Endodermal cell (in vitro differentiated cells): ENCODE measurements around the gene NCAPH2. TPM values are rescaled to one million over a fixed set of nuclear protein-coding genes. Genes with fewer than 3 reads are reported as not detected.

Experiments
- DNase-seq: peaks from one replicate; pipeline ENCODE4 v3.0.0-alpha.2; 2017
- H3K27ac ChIP-seq: 2 replicates; pipeline ENCODE4 v1.5.1; 2013; ENCODE audit warnings: mild to moderate bottlenecking, low read depth, low read length, moderate library complexity
- H3K27me3 ChIP-seq: 2 replicates; pipeline ENCODE4 v1.6.1; 2013; ENCODE audit warnings: mild to moderate bottlenecking, low read length, moderate library complexity; ENCODE audit not compliant: insufficient read depth, control insufficient read depth, poor library complexity, severe bottlenecking
- H3K36me3 ChIP-seq: 2 replicates; pipeline ENCODE4 v1.7.0; 2013; ENCODE audit warnings: mild to moderate bottlenecking, low read length, moderate library complexity; ENCODE audit not compliant: control insufficient read depth, insufficient read depth
- H3K4me1 ChIP-seq: one replicate; pipeline ENCODE4 v1.7.0; 2013; ENCODE audit warnings: low read length; ENCODE audit not compliant: control insufficient read depth, insufficient read depth
- H3K4me3 ChIP-seq: 2 replicates; pipeline ENCODE4 v1.5.1; 2013; ENCODE audit warnings: mild to moderate bottlenecking, low read length, moderate library complexity
- H3K9ac ChIP-seq: 2 replicates; pipeline ENCODE4 v1.6.1; 2013; ENCODE audit warnings: mild to moderate bottlenecking, low read length, moderate library complexity; ENCODE audit not compliant: poor library complexity, severe bottlenecking; ENCODE audit errors: extremely low read depth
- H3K9me3 ChIP-seq: 2 replicates; pipeline ENCODE4 v1.6.1; 2013; ENCODE audit warnings: mild to moderate bottlenecking, low read length, moderate library complexity; ENCODE audit not compliant: control insufficient read depth
- H3K27ac Mint-ChIP-seq: 2 replicates; pipeline ENCODE4 v1.8.0; 2020; ENCODE audit warnings: mixed read lengths
- H3K27me3 Mint-ChIP-seq: 2 replicates; pipeline ENCODE4 v1.8.0; 2021; ENCODE audit warnings: mild to moderate bottlenecking, mixed read lengths; ENCODE audit not compliant: insufficient read depth
- H3K36me3 Mint-ChIP-seq: 2 replicates; pipeline ENCODE4 v1.8.0; 2020; ENCODE audit warnings: low read depth, mixed read lengths
- H3K4me1 Mint-ChIP-seq: 2 replicates; pipeline ENCODE4 v1.8.0; 2020; ENCODE audit warnings: mixed read lengths
- H3K4me3 Mint-ChIP-seq: 2 replicates; pipeline ENCODE4 v1.8.0; 2020; ENCODE audit warnings: mild to moderate bottlenecking, moderate library complexity, mixed read lengths
- H3K9me3 Mint-ChIP-seq: 2 replicates; pipeline ENCODE4 v1.8.0; 2020; ENCODE audit warnings: mild to moderate bottlenecking, mixed read lengths
- WGBS, 2 experiments: methylation state at CpG; one replicate each; pipeline versions ENCODE4 v1.1.5 to v1.1.7; 2013; ENCODE audit warnings: missing lambda C conversion rate in 2 of 2, mixed read lengths in 1 of 2; ENCODE audit not compliant: insufficient coverage in 1 of 2, insufficient read length in 1 of 2; 5-methylcytosine and 5-hydroxymethylcytosine counted together
- total RNA-seq, 2 donors: library from RNA; stranded (reverse); fragmentation: NEBNext Ultra II Directional in 1 of 2; extraction: Animal tissue kit (Norgen Biotek cat#: 25700) in 1 of 2; gene quantifications; 2 replicates in 1 of 2; 3 replicates in 1 of 2; pipeline ENCODE4 v1.2.1, GENCODE V29; 2021
- TF ChIP-seq, protein P1 (sequence below): fragments of 200-600 bp; sonication (generic); conservative IDR thresholded peaks from 2 replicates; pipeline ENCODE4 v1.5.0; 2021; ENCODE audit warnings: antibody characterized with exemption, mild to moderate bottlenecking

Gene NCAPH2
- total RNA-seq, 2 donors from 2014 or later, result 63.3 to 73.1 TPM

DNA sequence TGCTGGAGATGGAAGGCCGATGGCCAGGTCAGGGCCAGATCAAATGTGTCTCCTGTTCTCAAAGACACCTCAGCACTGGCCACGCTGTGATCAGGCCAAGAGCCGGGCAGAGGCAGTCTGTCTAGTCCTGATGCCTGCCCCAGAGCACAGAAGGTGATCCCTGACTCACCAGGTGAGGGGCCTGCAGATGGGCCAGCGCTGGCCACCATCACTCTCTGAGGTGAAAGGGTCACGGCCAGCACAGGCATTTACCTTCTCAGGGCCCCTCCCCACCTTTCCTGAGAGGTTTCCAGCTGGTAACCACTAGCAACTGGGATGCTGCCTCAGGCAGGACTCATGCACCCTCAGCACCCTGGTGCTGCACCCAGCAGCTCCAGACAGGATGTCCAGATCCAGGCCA is 36.1 kb upstream of the NCAPH2 start:
- WGBS, 2 experiments, result 79 to 87% methylated on average over 3 to 5 of the region's 5 CpGs
- H3K27me3 ChIP-seq, result no peaks in the 10 kb centered on the region
- H3K36me3 ChIP-seq, result peaks cover 8% of the 10 kb centered on the region
- no peak overlapping the region for H3K27ac ChIP-seq
- TF ChIP-seq, protein P1, sequence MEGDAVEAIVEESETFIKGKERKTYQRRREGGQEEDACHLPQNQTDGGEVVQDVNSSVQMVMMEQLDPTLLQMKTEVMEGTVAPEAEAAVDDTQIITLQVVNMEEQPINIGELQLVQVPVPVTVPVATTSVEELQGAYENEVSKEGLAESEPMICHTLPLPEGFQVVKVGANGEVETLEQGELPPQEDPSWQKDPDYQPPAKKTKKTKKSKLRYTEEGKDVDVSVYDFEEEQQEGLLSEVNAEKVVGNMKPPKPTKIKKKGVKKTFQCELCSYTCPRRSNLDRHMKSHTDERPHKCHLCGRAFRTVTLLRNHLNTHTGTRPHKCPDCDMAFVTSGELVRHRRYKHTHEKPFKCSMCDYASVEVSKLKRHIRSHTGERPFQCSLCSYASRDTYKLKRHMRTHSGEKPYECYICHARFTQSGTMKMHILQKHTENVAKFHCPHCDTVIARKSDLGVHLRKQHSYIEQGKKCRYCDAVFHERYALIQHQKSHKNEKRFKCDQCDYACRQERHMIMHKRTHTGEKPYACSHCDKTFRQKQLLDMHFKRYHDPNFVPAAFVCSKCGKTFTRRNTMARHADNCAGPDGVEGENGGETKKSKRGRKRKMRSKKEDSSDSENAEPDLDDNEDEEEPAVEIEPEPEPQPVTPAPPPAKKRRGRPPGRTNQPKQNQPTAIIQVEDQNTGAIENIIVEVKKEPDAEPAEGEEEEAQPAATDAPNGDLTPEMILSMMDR, result no peak
- no peak overlapping the region for H3K4me3 ChIP-seq
- Mint-ChIP-seq H3K27ac (no peak overlapping the region), H3K36me3 (peaks cover 5% of the 10 kb centered on the region), H3K27me3 (peaks cover 8% of the 10 kb centered on the region), H3K4me3 (no peak overlapping the region), H3K9me3 (no peaks in the 10 kb centered on the region), H3K4me1 (peaks cover 25% of the 10 kb centered on the region)
- H3K9ac ChIP-seq, result no peak overlapping the region
- H3K4me1 ChIP-seq, result peaks cover 14% of the 10 kb centered on the region
- DNase-seq, result no peak
- no peaks in the 10 kb centered on the region for H3K9me3 ChIP-seq

DNA sequence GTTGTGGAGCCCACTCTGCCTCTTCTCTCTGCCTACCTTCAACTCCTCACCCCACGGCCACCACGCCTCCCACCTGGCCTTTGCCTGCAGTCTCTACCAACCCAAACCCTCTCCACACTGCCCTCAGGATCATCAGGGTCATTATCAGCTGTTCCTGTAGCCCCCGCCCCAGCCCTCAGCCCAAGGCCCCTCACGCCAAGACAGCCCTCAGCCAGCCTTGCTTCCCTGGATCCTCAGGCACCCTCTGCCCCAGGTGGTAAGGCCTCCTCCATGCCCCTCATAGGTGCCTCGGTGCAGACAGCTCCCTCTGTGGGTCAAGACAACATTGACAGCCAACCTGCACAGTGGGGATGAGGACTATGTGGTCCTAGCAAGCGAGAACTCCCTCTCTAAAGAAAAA is 34.9 kb upstream of the NCAPH2 start:
- no peaks in the 10 kb centered on the region for H3K36me3 Mint-ChIP-seq
- H3K4me1 Mint-ChIP-seq, result peaks cover 25% of the 10 kb centered on the region
- peak; percentile 80 for DNase-seq
- WGBS, 2 experiments, result 84 to 86% methylated on average over 5 to 6 of the region's 6 CpGs
- peaks cover 3% of the 10 kb centered on the region for H3K36me3 ChIP-seq
- H3K27me3 Mint-ChIP-seq, result peaks cover 19% of the 10 kb centered on the region
- H3K4me3 Mint-ChIP-seq, result peak overlapping the region; percentile 74
- no peak overlapping the region for H3K9ac ChIP-seq
- no peak overlapping the region for H3K27ac ChIP-seq
- H3K4me3 ChIP-seq, result peak overlapping the region; percentile 85
- no peak overlapping the region for H3K27ac Mint-ChIP-seq
- no peaks in the 10 kb centered on the region for H3K27me3 ChIP-seq
- TF ChIP-seq, protein P1, result peak; percentile 67
- no peaks in the 10 kb centered on the region for H3K9me3 Mint-ChIP-seq
- no peaks in the 10 kb centered on the region for H3K9me3 ChIP-seq
- peaks cover 14% of the 10 kb centered on the region for H3K4me1 ChIP-seq

DNA sequence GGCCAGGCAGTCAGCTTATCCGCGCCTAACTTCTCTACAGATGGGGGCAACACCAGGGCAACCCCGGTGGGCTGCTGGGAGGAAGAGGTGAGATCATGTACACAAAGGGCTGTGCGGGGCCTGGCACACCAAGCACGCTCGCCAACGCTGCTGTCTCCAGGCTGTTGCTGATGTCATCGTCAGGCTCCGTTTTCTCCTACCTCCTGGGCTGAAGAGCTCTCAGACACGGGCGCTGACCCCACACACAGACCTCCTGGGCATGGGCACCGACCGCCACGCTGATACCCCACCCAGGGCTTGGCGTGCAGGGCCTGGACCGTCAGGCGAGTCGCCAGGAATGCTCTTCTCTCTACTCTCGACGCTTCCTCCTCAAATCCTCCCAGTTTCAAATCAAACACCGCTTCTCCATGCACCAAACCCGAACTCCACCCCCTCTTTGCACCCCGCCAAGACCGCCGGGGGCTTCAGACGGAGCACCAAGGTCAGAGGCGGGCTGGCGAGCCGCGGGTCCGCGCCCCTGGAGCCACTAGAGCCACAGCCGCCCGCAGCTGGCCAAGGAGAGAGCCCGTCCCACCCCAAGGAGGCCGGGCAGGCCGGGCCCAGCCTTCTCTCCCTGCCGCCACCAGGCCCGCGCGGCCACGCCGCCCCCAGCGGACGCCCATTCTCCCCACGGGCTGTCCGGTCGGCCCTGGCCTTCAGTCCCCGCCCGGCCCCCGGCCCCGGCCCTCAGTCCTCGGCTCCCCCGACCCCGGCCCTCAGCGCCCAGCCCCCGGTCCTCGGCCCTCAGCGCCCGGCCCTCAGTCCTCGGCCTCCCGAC is 34.0 kb upstream of the NCAPH2 start:
- no peaks in the 10 kb centered on the region for H3K9me3 ChIP-seq
- H3K27me3 Mint-ChIP-seq, result peaks cover 29% of the 10 kb centered on the region
- 14 to 30% methylated on average over 15 to 62 of the region's 62 CpGs for WGBS, 2 experiments
- H3K9me3 Mint-ChIP-seq, result no peaks in the 10 kb centered on the region
- no peaks in the 10 kb centered on the region for H3K27me3 ChIP-seq
- H3K4me3 Mint-ChIP-seq, result peak overlapping the region; percentile 74
- H3K36me3 ChIP-seq, result peaks cover 3% of the 10 kb centered on the region
- TF ChIP-seq, protein P1, result no peak
- peak overlapping the region; percentile 74 for H3K27ac Mint-ChIP-seq
- H3K27ac ChIP-seq, result no peak overlapping the region
- H3K36me3 Mint-ChIP-seq, result no peaks in the 10 kb centered on the region
- peak overlapping the region; percentile 54 for H3K9ac ChIP-seq
- H3K4me1 Mint-ChIP-seq, result peaks cover 25% of the 10 kb centered on the region
- DNase-seq, result peak; percentile 73
- peaks cover 14% of the 10 kb centered on the region for H3K4me1 ChIP-seq
- peak overlapping the region; percentile 85 for H3K4me3 ChIP-seq
